Activated CD4-positive, alpha-beta T cell treated with anti-CD3 and anti-CD28 coated beads, Interleukin-2, amount 10 ng/mL, durations not matched to agents 24 days and 14 days (primary cell): ENCODE data around the gene ZIM2. TPM values are rescaled to one million over a fixed set of nuclear protein-coding genes. Genes with fewer than 3 reads are reported as not detected.
A peak's percentile ranks its signal among the peaks of the same experiment; 100 is the strongest.

Source experiments
- DNase-seq: peaks from one replicate; pipeline ENCODE4 v3.0.0; 2022
- H3K27ac Mint-ChIP-seq: one replicate; pipeline ENCODE4 v1.8.0; 2022; ENCODE audit warnings: mild to moderate bottlenecking, mixed read lengths
- H3K27me3 Mint-ChIP-seq: one replicate; pipeline ENCODE4 v1.8.0; 2022; ENCODE audit warnings: mixed read lengths
- H3K36me3 Mint-ChIP-seq: one replicate; pipeline ENCODE4 v1.8.0; 2022; ENCODE audit warnings: low read depth, mild to moderate bottlenecking, mixed read lengths
- H3K4me1 Mint-ChIP-seq: one replicate; pipeline ENCODE4 v1.8.0; 2021; ENCODE audit warnings: mixed read lengths
- H3K4me3 Mint-ChIP-seq: one replicate; pipeline ENCODE4 v1.8.0; 2022; ENCODE audit warnings: mild to moderate bottlenecking, moderate library complexity, mixed read lengths
- H3K9me3 Mint-ChIP-seq: one replicate; pipeline ENCODE4 v1.8.0; 2021; ENCODE audit warnings: mixed read lengths
- intact Hi-C: fragments of 100-400 bp; cut with micrococcal nuclease; formaldehyde crosslinking; loops from one replicate; pipeline ENCODE4 v1.15.1; 2023
- total RNA-seq: library from RNA; stranded (reverse); gene quantifications from 2 replicates; pipeline ENCODE4 v1.2.3, GENCODE V29; 2022

The ZIM2 gene
- total RNA-seq, 1 donor from 2014 or later: not detected

- Mint-ChIP-seq H3K4me1 (no peaks in the 10 kb centered on the region), H3K27me3 (no peaks in the 10 kb centered on the region), H3K4me3 (no peak overlapping the region), H3K27ac (no peak overlapping the region), H3K9me3 (peaks cover 46% of the 10 kb centered on the region), H3K36me3 (no peaks in the 10 kb centered on the region)
- no peak for DNase-seq
- intact Hi-C loops: no loop called here
These were observed 31.7 kb downstream of the ZIM2 start for GRCh38 chr19:56808717-56809392.

DNA sequence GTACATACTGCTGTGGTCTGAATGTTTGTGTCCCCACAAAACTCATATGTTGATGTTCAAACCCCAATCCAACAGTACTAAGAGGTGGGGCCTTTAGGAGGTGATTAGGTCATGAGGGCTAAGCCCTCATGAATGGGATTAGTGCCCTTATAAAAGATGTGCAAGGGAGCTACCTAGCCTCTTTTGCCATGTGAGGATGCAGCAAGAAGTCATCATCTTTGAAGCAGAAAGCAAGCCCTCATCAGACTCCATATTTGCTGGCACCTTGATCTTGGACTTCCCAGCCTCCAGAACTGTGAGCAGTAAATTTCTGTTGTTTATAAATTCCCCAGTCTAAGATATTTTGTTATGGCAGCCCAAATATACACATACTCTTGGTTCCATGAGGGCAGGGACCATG is 33.9 kb downstream of the ZIM2 start:
- H3K4me3 Mint-ChIP-seq: no peak overlapping the region
- peaks cover 40% of the 10 kb centered on the region for H3K9me3 Mint-ChIP-seq
- no peaks in the 10 kb centered on the region for H3K27me3 Mint-ChIP-seq
- DNase-seq: no peak
- intact Hi-C loops: no loop called here
- no peak overlapping the region for H3K27ac Mint-ChIP-seq
- H3K4me1 Mint-ChIP-seq: no peaks in the 10 kb centered on the region
- H3K36me3 Mint-ChIP-seq: no peaks in the 10 kb centered on the region

DNA sequence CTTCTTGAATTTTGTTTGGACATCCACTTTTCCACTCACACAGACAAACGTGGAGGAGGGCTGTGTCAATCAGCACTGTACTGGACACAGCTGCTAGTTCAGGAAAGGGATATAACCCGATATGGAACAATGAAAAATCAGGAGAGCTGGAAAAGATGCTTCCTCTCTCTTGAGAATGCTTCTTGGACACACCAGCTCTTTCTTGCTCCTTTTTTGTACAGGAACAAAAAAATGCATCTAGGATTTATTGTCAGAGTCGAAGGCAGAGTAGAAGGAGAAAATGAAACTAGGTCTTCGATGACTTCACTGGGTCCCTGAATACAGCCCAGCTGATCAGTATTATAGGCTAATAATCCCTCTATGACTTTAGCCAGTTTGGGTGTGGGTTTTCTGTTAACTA is 62.2 kb downstream of the ZIM2 start:
- H3K4me1 Mint-ChIP-seq: no peaks in the 10 kb centered on the region
- H3K27me3 Mint-ChIP-seq: no peaks in the 10 kb centered on the region
- no peaks in the 10 kb centered on the region for H3K36me3 Mint-ChIP-seq
- no peak overlapping the region for H3K4me3 Mint-ChIP-seq
- peaks cover 26% of the 10 kb centered on the region for H3K9me3 Mint-ChIP-seq
- H3K27ac Mint-ChIP-seq: no peak overlapping the region
- DNase-seq: no peak
- intact Hi-C loops: no loop called here

- no peak overlapping the region for H3K4me3 Mint-ChIP-seq
- peaks cover 22% of the 10 kb centered on the region for H3K9me3 Mint-ChIP-seq
- H3K36me3 Mint-ChIP-seq: peaks cover 2% of the 10 kb centered on the region
- H3K4me1 Mint-ChIP-seq: no peaks in the 10 kb centered on the region
- H3K27me3 Mint-ChIP-seq: no peaks in the 10 kb centered on the region
- H3K27ac Mint-ChIP-seq: no peak overlapping the region
- no peak for DNase-seq
- intact Hi-C loops: no loop called here
These were observed 70.9 kb downstream of the ZIM2 start for GRCh38 chr19:56769650-56770049.

- Mint-ChIP-seq H3K9me3 (peaks cover 21% of the 10 kb centered on the region), H3K36me3 (peaks cover 2% of the 10 kb centered on the region), H3K27me3 (no peaks in the 10 kb centered on the region), H3K4me1 (no peaks in the 10 kb centered on the region), H3K4me3 (peak overlapping the region; percentile 46), H3K27ac (no peak overlapping the region)
- DNase-seq: no peak
- intact Hi-C loops: no loop called here
These were observed 75.4 kb downstream of the ZIM2 start for GRCh38 chr19:56765137-56765536.

- H3K4me3 Mint-ChIP-seq: no peak overlapping the region
- no peak overlapping the region for H3K27ac Mint-ChIP-seq
- intact Hi-C loops: no loop called here
- H3K27me3 Mint-ChIP-seq: no peaks in the 10 kb centered on the region
- H3K36me3 Mint-ChIP-seq: peaks cover 2% of the 10 kb centered on the region
- DNase-seq: no peak
- H3K4me1 Mint-ChIP-seq: no peaks in the 10 kb centered on the region
- H3K9me3 Mint-ChIP-seq: peaks cover 27% of the 10 kb centered on the region
These were observed 76.3 kb downstream of the ZIM2 start for GRCh38 chr19:56764196-56764695.

DNA sequence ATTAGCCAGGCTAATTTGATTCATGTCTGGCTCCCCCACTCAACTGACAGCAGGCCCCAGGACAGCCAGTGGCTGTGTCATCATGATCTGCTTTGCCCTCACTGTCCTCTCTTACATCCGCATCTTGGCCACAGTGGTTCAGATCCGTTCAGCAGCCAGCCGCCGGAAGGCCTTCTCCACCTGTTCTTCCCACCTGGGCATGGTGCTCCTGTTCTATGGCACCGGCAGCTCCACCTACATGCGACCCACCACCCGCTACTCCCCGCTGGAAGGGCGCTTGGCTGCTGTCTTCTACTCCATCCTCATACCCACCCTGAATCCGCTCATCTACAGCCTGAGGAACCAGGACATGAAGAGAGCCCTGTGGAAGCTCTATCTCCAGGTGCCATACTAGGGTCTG is 79.7 kb downstream of the ZIM2 start:
- Mint-ChIP-seq H3K9me3 (peaks cover 42% of the 10 kb centered on the region), H3K4me1 (no peaks in the 10 kb centered on the region), H3K27ac (no peak overlapping the region), H3K27me3 (no peaks in the 10 kb centered on the region), H3K36me3 (peaks cover 2% of the 10 kb centered on the region), H3K4me3 (no peak overlapping the region)
- intact Hi-C loops: no loop called here
- no peak for DNase-seq

DNA sequence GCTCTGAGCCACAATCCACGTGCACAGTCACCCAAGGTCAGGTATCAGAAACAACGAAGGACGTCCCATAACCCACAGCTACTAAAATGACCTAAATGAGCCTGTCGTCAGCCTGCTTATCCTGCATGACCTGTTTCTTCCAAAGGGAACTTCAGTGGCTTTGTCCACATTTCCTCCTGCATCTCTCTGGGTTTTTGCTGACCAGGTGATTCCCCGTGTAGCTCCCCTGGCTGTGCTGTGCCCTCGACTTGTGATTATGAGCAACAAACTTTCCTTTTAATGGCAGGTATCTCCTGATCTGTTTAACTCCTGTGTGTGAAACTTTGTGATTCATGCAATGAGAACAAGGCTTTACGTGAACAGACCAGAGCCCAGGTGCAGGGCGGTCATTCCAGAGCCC is 81.0 kb downstream of the ZIM2 start:
- intact Hi-C loops: no loop called here
- Mint-ChIP-seq H3K27ac (no peak overlapping the region), H3K4me1 (no peaks in the 10 kb centered on the region), H3K36me3 (no peaks in the 10 kb centered on the region), H3K4me3 (no peak overlapping the region), H3K27me3 (no peaks in the 10 kb centered on the region), H3K9me3 (peaks cover 32% of the 10 kb centered on the region)
- DNase-seq: no peak

DNA sequence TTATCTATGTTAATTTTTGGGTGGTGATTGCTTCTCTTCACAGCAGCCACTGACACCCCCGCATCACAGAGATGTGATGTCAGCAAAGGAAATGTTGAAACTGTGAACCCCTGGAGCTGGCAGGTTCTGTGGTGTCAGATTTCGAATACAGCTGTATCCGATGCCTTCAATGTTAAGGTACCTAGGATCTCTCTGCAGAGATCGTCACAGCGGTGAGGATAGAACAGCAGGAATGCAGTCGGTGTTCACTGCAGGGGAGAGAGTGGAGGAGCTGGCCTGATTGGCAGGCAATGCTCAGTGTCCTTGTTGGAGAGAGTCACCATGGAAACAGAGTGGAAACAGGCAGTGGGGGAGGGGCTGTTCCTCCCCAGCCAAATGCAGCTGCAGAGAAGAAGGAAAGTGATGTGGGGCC is 89.4 kb downstream of the ZIM2 start:
- H3K27me3 Mint-ChIP-seq: no peaks in the 10 kb centered on the region
- peaks cover 2% of the 10 kb centered on the region for H3K36me3 Mint-ChIP-seq
- intact Hi-C loops: no loop called here
- no peak overlapping the region for H3K4me3 Mint-ChIP-seq
- no peak for DNase-seq
- H3K4me1 Mint-ChIP-seq: no peaks in the 10 kb centered on the region
- H3K9me3 Mint-ChIP-seq: peaks cover 25% of the 10 kb centered on the region
- no peak overlapping the region for H3K27ac Mint-ChIP-seq

DNA sequence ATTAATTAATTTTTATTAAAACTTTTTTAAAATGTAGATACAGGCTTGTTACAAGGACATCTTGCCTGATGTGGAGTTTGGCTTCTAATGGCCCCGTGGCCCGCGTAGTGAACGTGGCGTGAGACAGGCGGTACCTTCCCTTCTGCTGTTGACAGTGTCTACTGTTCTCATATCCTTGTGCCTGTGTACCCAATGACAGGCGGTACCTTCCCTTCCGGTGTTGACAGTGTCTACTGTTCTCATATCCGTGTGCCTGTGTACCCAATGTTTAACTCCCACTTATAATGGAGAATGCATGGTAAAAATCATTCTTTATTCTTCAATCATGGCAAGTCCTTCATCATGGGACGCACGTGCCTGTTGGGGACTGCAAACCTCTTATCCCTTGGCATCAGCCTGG is 89.9 kb downstream of the ZIM2 start:
- Mint-ChIP-seq H3K9me3 (peaks cover 23% of the 10 kb centered on the region), H3K4me3 (no peak overlapping the region), H3K27me3 (no peaks in the 10 kb centered on the region), H3K27ac (no peak overlapping the region), H3K4me1 (no peaks in the 10 kb centered on the region), H3K36me3 (peaks cover 2% of the 10 kb centered on the region)
- no peak for DNase-seq
- intact Hi-C loops: no loop called here

GRCh38 chr19:56748378-56748777 is 92.1 kb downstream of the ZIM2 start:
- Mint-ChIP-seq H3K27me3 (no peaks in the 10 kb centered on the region), H3K36me3 (peaks cover 2% of the 10 kb centered on the region), H3K27ac (no peak overlapping the region), H3K4me1 (no peaks in the 10 kb centered on the region), H3K9me3 (peaks cover 27% of the 10 kb centered on the region), H3K4me3 (no peak overlapping the region)
- no peak for DNase-seq
- intact Hi-C loops: no loop called here

DNA sequence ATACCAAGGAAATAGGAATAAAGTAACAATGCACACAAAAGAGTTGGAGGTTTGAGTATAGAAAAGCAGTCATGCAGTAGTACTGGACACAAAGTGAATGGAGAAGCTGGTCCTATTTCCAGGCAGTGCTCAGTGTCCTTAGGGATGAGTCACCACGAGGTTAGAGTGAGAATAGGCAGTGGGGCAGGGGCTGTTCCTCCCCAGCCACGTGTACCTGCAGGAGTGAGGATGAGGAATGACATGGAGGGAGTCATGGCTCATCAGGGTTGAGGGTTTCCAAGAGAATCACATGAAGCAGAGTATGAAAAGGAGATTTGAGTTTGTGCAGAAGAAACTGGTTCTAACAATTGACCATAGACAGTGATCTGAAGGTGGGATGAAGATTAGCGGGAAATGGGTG is 94.2 kb downstream of the ZIM2 start:
- peaks cover 2% of the 10 kb centered on the region for H3K36me3 Mint-ChIP-seq
- peaks cover 27% of the 10 kb centered on the region for H3K9me3 Mint-ChIP-seq
- intact Hi-C loops: no loop called here
- no peak overlapping the region for H3K4me3 Mint-ChIP-seq
- no peaks in the 10 kb centered on the region for H3K27me3 Mint-ChIP-seq
- no peak overlapping the region for H3K27ac Mint-ChIP-seq
- no peaks in the 10 kb centered on the region for H3K4me1 Mint-ChIP-seq
- DNase-seq: no peak

DNA sequence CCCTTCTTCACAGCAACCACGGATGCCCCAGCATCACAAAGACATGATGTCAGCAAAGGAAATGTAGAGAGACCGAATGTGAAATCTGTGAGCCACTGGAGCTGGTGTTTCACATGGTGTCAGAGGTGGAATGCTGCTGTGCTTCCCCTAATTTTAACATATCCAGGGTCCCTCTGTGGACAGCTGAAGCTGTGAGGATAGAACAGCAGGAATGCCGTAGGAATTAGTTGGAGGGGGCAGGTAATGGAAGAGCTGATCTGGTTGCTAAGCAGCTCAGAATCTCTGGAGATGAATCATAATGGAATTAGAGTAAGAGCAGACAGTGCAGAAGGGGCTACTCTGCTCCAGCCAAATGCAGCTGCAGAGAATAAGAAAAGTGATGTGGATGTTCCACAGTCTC is 100.0 kb downstream of the ZIM2 start:
- Mint-ChIP-seq H3K4me1 (no peaks in the 10 kb centered on the region), H3K27ac (no peak overlapping the region), H3K36me3 (no peaks in the 10 kb centered on the region), H3K27me3 (no peaks in the 10 kb centered on the region), H3K9me3 (peaks cover 25% of the 10 kb centered on the region), H3K4me3 (no peak overlapping the region)
- intact Hi-C loops: no loop called here
- DNase-seq: no peak

DNA sequence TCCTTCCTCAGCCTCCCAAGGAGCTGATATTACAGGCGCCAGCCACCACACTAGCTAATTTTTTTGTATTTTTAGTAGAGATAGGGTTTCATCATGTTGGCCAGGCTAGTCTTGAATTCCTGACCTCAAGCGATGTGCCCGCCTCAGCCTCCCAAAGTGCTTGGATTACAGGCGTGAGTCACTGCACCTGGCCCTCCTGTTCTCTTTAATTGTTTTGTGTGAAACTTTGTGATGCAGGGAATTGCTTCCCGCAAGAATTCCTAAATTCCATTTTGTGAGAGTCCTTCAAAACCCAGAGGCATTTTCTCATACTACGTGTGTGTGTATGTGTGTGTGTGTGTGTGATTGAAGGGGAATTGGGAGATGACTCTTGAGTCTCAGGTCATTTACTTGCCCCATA is 104.0 kb downstream of the ZIM2 start:
- Mint-ChIP-seq H3K9me3 (peaks cover 32% of the 10 kb centered on the region), H3K27ac (no peak overlapping the region), H3K36me3 (no peaks in the 10 kb centered on the region), H3K27me3 (no peaks in the 10 kb centered on the region), H3K4me3 (no peak overlapping the region), H3K4me1 (no peaks in the 10 kb centered on the region)
- intact Hi-C loops: no loop called here
- no peak for DNase-seq

DNA sequence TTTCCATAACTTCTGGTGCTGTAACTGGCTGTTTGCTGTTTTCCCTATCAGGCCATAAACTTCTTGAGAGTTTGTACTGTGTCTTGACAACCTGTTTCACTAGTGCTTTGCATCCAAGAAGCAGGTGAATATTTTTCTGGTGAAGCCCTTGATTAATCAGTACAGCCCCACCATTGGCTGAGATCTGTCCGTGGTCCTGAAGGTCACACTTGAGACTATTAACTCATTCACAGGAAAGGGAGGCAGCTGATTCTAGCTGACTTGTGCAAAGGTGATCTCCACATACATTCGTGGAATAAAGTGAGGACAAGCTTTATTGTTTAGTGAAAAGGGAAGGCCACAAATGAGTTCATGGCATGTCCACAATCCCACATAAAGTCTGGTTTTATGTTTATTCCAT is 107.5 kb downstream of the ZIM2 start:
- no peak for DNase-seq
- Mint-ChIP-seq H3K4me3 (no peak overlapping the region), H3K9me3 (peaks cover 30% of the 10 kb centered on the region), H3K4me1 (no peaks in the 10 kb centered on the region), H3K27me3 (no peaks in the 10 kb centered on the region), H3K36me3 (no peaks in the 10 kb centered on the region), H3K27ac (no peak overlapping the region)
- intact Hi-C loops: no loop called here
